ENCODE measurements around the gene JMJD1C.

DNA sequence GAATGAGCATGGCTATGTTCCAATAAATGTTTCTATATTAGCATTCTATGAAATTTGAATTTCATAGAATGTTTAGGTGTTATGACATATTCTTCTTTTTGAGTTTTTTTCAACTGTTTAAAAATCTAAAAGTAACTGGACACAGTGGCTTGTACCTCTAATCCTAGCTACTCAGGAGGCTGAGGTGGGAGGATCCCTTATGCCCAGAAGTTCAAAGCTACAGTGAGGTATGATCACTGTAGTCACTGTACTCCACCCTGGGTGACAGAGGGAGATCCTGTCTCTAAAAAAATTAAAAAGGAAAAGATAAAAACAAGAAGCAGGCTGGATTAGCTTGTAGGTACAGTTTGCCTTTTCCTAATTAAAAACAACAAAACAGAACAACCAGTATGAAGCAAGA lies 237.5 kb downstream of the JMJD1C start:
- TF ChIP-seq ETV6 (conservative IDR thresholded peaks at IDR 0.05 in 1 of 2, IDR thresholded peaks at IDR 0.05 in 1 of 2; ENCODE audit: borderline replicate concordance in 1 of 2, low read depth in 1 of 2) (no peak), POLR2A (IDR thresholded peaks at IDR 0.05; ENCODE audit: low read depth, low read length) (no peak)

Measured in GM12878 (cell line).